GM21381 (cell line): ENCODE measurements around the gene CRYGS.

Experiments
- ATAC-seq: cut with Tn5 transposase; IDR thresholded peaks from one replicate; pipeline ENCODE4 v1.9.1; 2021; ENCODE audit warnings: mild to moderate bottlenecking, moderate library complexity; ENCODE audit not compliant: unreplicated experiment

CRYGS gene

GRCh38 chr3:186496635-186497034 lies 47.5 kb downstream of the CRYGS start:
- ATAC-seq, result no peak

GRCh38 chr3:186496016-186496415 lies 48.2 kb downstream of the CRYGS start:
- ATAC-seq, result no peak

GRCh38 chr3:186493525-186494255 lies 50.5 kb downstream of the CRYGS start:
- ATAC-seq, result no peak

GRCh38 chr3:186492385-186492984 lies 51.7 kb downstream of the CRYGS start:
- ATAC-seq, result no peak

GRCh38 chr3:186489507-186489906 lies 54.7 kb downstream of the CRYGS start:
- no peak for ATAC-seq
